Dedifferentiated amniotic fluid mesenchymal stem cell (primary cell): ENCODE results near the gene TREML4.
"Not testable (repeated sequence)": the region's sequence is repeated elsewhere in the genome, so short reads cannot be mapped to it uniquely, and the experiment has no call there.

ENCODE experiments used
- DNase-seq: peaks from one replicate; pipeline ENCODE4 v3.0.0-alpha.2; 2016; ENCODE audit errors: extremely low spot score

The TREML4 gene, protein sequence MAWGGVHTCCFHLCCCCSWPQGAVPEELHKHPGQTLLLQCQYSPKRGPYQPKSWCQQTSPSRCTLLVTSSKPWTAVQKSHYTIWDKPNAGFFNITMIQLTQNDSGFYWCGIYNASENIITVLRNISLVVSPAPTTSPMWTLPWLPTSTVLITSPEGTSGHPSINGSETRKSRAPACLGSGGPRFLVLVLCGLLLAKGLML

GRCh38 chr6:41228096-41228495 lies at the start of gene TREML4:
TREML4 (plus strand) TSS chr6:41228349; CDS start chr6:41228428, 79 bp downstream.
- DNase-seq = no peak

GRCh38 chr6:41179163-41179562 lies 49.0 kb upstream of the TREML4 start:
- no peak for DNase-seq

GRCh38 chr6:41181566-41181965 lies 46.6 kb upstream of the TREML4 start:
- no peak for DNase-seq

DNA sequence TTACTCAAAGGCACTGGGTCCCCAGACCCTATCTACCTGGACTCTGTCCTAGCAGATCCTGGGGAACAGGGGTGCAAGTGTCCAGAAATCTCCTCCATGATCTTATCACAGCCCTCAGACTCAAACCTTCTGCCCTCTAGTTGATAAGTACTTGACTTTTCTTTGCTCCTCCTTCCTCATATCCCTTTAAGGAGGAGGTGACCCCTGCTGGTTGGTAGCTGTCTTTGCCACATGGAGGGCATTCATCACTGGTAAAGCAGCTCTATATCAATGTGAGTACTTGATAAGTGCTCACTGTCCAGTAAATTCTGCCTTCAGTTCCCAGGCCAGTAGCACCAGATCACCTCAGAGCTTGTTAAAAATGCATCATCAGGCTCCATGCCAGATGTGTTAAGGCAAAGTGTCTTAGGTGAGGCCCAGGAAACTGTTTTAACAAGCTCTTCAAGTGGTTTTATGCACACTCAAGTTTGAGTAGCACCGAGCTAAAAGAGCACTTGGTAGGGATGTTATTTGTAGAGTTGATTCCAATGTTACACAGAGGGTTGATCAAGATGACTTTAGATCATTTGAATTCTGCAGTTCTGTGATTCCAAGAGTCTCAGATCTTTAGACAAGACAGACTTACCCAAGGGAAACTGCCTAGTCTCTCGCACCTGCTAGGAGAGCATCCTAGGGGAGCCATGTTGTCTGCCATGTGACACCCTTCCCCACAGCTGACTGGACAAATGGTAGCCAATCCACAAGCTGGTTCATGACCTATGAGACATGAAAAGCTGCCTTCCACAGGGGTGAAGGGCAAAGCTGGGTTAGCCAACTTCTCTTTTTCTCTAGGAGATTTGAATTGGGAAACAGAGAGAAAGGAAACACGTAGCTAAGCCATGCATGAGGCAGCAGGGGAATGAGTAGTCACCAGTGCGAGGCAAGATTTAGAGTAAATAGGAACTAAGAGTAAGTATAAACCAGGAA lies 45.8 kb upstream of the TREML4 start:
- DNase-seq = no peak

GRCh38 chr6:41184761-41185160 lies 43.4 kb upstream of the TREML4 start:
- no peak for DNase-seq

- no peak for DNase-seq
Measured at GRCh38 chr6:41186031-41186562, 42.1 kb upstream of the TREML4 start.

- DNase-seq = no peak
Measured at GRCh38 chr6:41187924-41188886, 39.9 kb upstream of the TREML4 start.

DNA sequence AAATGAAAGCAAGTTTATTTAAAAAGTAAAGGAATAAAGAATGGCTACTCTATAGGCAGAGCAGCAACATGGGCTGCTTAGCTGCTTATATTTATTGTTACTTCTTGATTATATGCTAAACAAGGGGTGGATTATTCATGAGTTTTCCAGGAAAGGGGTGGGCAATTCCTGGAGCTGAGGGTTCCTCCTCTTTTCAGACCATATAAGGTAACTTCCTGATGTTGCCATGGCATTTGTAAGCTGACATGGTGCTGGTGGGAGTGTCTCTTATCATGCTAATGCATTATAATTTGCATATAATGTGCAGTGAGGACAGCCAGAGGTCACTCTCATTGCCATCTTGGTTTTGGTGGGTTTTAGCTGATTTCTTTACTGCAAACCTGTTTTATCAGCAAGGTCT lies 39.1 kb upstream of the TREML4 start:
- not testable (repeated sequence) for DNase-seq

DNA sequence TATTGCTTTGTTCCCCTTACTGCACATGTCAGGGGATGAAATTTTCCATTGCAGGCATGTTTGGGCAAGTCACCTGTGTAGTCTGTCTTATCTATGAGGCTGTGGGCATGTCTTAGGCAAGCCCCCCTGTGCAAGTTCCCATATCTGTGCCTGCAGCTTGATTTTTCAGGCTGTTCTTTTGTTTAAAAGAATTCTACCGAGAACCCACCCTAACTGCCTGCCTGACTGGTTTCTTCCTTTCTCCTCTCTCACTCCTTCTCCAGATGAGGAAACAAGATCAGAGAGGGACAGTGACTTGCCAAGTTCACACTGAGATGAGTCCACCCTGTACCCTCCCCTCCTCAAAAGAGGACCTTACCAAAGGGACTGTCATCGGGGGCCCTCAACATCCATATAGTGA lies 38.2 kb upstream of the TREML4 start:
- DNase-seq = no peak

- DNase-seq = no peak
Measured at GRCh38 chr6:41190791-41191190, 37.4 kb upstream of the TREML4 start.

DNA sequence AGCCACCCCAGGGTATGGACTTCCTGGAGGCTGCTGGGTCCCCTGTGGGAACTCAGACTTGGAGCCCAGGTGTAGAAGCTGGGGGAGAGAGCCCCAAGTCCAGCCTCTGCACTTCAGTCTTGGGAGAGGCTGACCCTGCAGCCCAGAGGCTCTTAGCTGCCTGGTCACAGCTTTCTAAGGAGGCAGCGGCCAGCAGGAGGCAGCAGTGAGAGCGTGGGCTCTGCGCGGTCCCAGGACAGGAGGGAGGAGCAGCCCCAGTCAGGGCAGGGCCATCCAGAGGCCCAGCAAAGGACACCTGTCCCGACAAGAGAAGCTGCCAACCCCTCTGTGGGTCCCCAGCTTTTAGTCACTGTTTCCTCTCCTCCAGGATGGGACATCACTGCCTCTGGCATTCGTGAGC lies 36.6 kb upstream of the TREML4 start:
- DNase-seq = no peak

- DNase-seq = no peak
Measured at GRCh38 chr6:41193171-41193734, 34.9 kb upstream of the TREML4 start.

- no peak for DNase-seq
Measured at GRCh38 chr6:41193884-41194283, 34.3 kb upstream of the TREML4 start.

DNA sequence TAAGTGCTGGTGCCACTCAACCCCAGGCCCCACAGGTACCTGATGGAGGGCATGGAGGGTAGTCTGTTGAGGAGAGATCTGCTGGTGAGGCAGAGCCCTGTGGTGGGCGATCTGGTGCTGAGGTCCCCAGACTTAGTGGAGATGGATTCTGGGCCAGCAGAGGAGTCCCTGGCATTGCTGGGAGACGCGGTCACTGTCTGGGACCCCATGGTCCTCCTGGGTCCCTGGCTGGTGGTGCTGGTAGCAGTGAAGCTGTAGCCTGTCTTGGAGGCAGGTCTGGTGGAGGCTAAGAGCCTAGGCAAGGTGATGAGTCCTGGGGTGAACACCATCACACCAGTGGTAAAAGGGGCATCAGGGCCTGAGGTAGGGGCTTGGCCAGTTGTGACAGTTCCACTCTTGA lies 33.8 kb upstream of the TREML4 start:
- no peak for DNase-seq

DNA sequence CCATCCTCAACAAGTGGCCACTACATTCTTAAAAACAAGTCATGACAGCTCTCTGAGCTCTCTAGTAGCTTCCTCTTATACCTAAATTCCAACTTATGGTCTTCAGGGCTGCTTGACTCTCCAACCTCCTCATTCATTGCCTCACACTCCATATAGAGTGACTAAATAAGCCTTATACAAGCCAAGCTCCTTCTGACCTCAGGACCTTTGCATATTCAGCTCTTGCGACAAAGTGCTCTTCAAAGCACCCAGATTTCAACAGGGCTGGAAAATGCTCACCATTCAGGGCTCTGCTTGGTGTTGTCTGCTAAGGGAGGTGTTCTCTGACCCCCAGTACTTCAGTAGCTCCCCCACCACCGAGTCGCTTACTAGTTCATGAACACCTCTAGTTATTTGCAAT lies 30.9 kb upstream of the TREML4 start:
- DNase-seq = no peak

DNA sequence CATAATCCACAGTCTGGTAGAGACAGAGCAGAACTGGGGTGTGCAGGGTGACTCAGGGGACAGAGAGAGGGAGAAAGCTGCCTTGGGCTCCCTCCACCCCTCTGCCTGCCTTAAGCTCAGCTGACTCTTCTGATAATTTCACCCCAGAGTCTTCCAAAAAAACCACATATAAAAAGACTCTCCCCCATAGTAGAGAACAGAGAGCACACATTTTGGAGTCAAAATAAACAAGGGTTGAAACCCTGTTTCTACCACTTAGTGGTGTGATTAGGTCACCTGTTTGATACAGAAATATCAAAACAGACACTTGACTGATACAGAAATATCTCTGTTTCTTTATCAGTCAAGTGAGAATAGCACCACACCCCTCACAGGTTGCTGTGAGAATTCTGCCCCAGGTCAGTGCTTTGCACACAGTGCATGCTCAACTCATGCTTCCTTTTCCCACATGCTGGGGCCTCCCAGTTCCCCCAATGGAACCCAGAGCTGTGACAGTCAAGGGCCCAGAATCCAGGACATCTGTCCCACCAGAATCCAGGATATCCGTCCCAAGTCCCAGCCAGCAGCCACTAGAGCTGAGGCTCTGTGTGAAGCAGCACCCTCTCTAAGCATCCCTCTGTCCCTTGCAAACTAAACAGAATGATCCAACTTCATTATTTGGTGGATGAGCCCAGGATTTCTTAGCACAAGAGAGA lies 28.4 kb upstream of the TREML4 start:
- no peak for DNase-seq

DNA sequence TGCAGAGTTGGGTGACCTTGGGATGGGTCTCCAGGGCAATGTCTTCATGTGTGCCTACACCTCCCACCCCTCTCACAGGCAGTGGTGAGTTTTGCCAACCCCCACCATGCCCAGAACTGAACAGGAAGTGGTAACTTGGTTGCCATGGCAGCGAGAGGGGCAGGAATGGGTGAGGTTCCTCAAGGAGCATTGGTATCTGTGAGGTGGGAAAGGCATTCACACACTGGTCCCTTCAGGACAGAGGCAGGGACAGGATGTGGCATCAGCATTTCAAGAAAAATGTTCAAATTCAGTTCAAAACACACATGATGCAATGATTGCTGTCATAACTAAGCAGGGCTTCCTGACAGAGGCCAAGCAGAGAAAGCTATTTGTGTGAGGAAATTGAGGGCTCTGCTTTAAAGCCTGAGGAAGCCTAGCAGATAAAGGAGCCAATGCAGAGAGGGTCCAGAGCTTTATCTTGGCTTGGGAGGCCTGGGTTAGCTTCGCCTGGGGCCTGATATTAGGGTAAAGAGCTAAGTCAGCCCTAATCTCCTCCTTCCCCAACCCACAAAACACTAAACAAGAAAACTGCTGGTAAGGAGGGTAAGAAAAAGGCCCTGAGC lies 27.8 kb upstream of the TREML4 start:
- DNase-seq = no peak

- DNase-seq = no peak
Measured at GRCh38 chr6:41200901-41201763, 27.0 kb upstream of the TREML4 start, which contains the start of gene TREML2. TREML2 (minus strand) TSS chr6:41201149; CDS start chr6:41201008, 141 bp downstream.

DNA sequence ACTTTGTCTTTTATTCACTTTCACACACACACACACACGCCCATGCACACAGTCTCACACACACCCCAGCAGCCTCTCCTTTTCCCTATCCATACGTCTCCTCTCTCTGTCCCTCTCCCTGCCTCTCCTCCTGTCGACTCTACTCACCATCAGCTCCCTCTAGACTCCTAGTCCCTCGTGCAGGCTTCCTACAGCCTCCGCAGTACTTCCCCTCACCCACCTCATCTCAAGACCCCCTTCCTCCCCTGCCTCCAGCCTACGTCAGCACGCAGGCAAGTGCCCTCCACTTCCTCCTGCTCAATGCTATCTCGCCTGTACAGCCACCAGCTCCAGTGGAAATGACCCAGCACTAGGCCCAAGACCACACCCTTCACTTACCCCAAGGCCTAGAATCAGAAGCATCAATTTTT lies 26.4 kb upstream of the TREML4 start:
- DNase-seq = no peak
